PC-3 (cell line): ENCODE data around the gene NCAPH2. TPM values are rescaled to one million over a fixed set of nuclear protein-coding genes. Genes with fewer than 3 reads are reported as not detected.

Experiments
- ATAC-seq: fragments of 200-7000 bp; cut with Tn5 transposase; 2 replicates; pipeline ENCODE4 v1.9.1; 2020; ENCODE audit warnings: mild to moderate bottlenecking, moderate library complexity
- BruUV-seq: library from RNA; stranded (reverse); fragments of 400-500 nt; replicated peaks from 2 replicates; lab custom pipeline; 2021; lab: Mats Ljungman, UMichigan
- CTCF ChIA-PET: fragments of 300-600 bp; sonication (Branson Sonifier 250); formaldehyde crosslinking; loops from one replicate; lab custom pipeline; 2022; ENCODE audit warnings: antibody characterized with exemption; lab: Charles Lee
- POLR2A ChIA-PET: fragments of 300-600 bp; sonication (Branson Sonifier 250); formaldehyde crosslinking; loops from one replicate; lab custom pipeline; 2022; ENCODE audit warnings: antibody characterized with exemption; ENCODE audit not compliant: unreplicated experiment; lab: Charles Lee
- DNase-seq: peaks from one replicate; pipeline ENCODE4 v3.0.0-alpha.2; 2015
- H2AFZ ChIP-seq: fragments of 300-600 bp; sonication (generic); 2 replicates; pipeline ENCODE4 v1.6.0; 2016; ENCODE audit warnings: antibody characterized with exemption, low read length
- H3F3A ChIP-seq: fragments of 300-600 bp; sonication (generic); one replicate; pipeline ENCODE4 v1.6.0; 2017; ENCODE audit warnings: antibody characterized with exemption, low read length, control low read depth, mild to moderate bottlenecking; ENCODE audit not compliant: unreplicated experiment
- H3K27ac ChIP-seq: fragments of 300-600 bp; sonication (generic); 2 replicates; pipeline ENCODE4 v1.5.1; 2016; ENCODE audit warnings: mild to moderate bottlenecking, low read length
- H3K27me3 ChIP-seq: fragments of 300-600 bp; sonication (generic); 2 replicates; pipeline ENCODE4 v1.6.1; 2016; ENCODE audit warnings: low read length, mixed read lengths
- H3K36me3 ChIP-seq: fragments of 300-600 bp; sonication (generic); 2 replicates; pipeline ENCODE4 v1.6.1; 2016; ENCODE audit warnings: low read depth, mixed run types, low read length, mixed read lengths
- H3K4me1 ChIP-seq: fragments of 300-600 bp; sonication (generic); 2 replicates; pipeline ENCODE4 v1.5.1; 2016; ENCODE audit warnings: low read length; ENCODE audit not compliant: insufficient read depth
- H3K4me2 ChIP-seq: fragments of 300-600 bp; sonication (generic); 2 replicates; pipeline ENCODE4 v1.6.0; 2016; ENCODE audit warnings: low read length
- H3K4me3 ChIP-seq: fragments of 300-600 bp; sonication (generic); 2 replicates; pipeline ENCODE4 v1.5.1; 2016; ENCODE audit warnings: mild to moderate bottlenecking, low read length, mixed read lengths
- H3K79me2 ChIP-seq: fragments of 300-600 bp; sonication (generic); 2 replicates; pipeline ENCODE4 v1.6.1; 2017; ENCODE audit warnings: low read length, mixed read lengths
- H3K9ac ChIP-seq: fragments of 300-600 bp; sonication (generic); 2 replicates; pipeline ENCODE4 v1.6.0; 2016; ENCODE audit warnings: mild to moderate bottlenecking, low read length
- H3K9me2 ChIP-seq: fragments of 300-600 bp; sonication (generic); replicated peaks from 2 replicates; pipeline ENCODE4 v1.6.1; 2016; ENCODE audit warnings: mixed run types, low read length, mixed read lengths
- H3K9me3 ChIP-seq: fragments of 300-600 bp; sonication (generic); 2 replicates; pipeline ENCODE4 v1.6.1; 2016; ENCODE audit warnings: low read length, mixed read lengths
- H4K20me1 ChIP-seq: fragments of 300-600 bp; sonication (generic); 2 replicates; pipeline ENCODE4 v1.6.1; 2016; ENCODE audit warnings: low read length, mixed read lengths
- CTCF ChIP-seq: fragments of 300-600 bp; sonication (generic); conservative IDR thresholded peaks from 2 replicates; pipeline ENCODE4 v1.5.1; 2017; ENCODE audit warnings: antibody characterized with exemption, low read depth, mild to moderate bottlenecking, low read length
- EZH2 ChIP-seq: fragments of 300-600 bp; sonication (generic); IDR thresholded peaks from one replicate; pipeline ENCODE4 v1.6.1; 2017; ENCODE audit warnings: antibody characterized with exemption, mild to moderate bottlenecking, low read length; ENCODE audit not compliant: unreplicated experiment
- EZH2phosphoT487 ChIP-seq: fragments of 300-600 bp; sonication (generic); IDR thresholded peaks from 2 replicates; pipeline ENCODE4 v1.6.1; 2018; ENCODE audit warnings: mild to moderate bottlenecking, antibody characterized with exemption, low read length, borderline replicate concordance
- intact Hi-C: fragments of 100-400 bp; cut with micrococcal nuclease; formaldehyde crosslinking; loops from 2 replicates; pipeline ENCODE4 v1.9.0; 2023
- total RNA-seq: library from RNA; depleted of rRNA; stranded (reverse); fragments of >200 nt; gene quantifications from 2 replicates; pipeline ENCODE4 v1.2.3, GENCODE V29; 2014

The NCAPH2 gene
- total RNA-seq, 1 experiment from 2014 or later, result 75.4 TPM

- Histone ChIP-seq H3K9me2 (no peaks in the 10 kb centered on the region), H4K20me1 (no peaks in the 10 kb centered on the region), H3K9ac (no peak overlapping the region), H3F3A (no peaks in the 10 kb centered on the region), H3K27me3 (no peaks in the 10 kb centered on the region), H3K9me3 (no peaks in the 10 kb centered on the region), H3K4me3 (no peak overlapping the region), H3K79me2 (peaks cover 11% of the 10 kb centered on the region), H3K27ac (no peak overlapping the region), H2AFZ (no peak overlapping the region), H3K36me3 (no peaks in the 10 kb centered on the region), H3K4me1 (no peaks in the 10 kb centered on the region; the same call in 1 of the 2 replicates), H3K4me2 (no peak overlapping the region)
- ChIA-PET POLR2A (no interaction called here), CTCF (no interaction called here)
- ATAC-seq (no peak), DNase-seq (no peak)
- no TSS peak for BruUV-seq
- intact Hi-C loops, result no loop called here
- no peak for TF ChIP-seq CTCF
- TF ChIP-seq EZH2phosphoT487, result no peak
- no peak for TF ChIP-seq EZH2
These were observed 5.9 kb upstream of the NCAPH2 start for GRCh38 chr22:50502096-50502495.

- peaks cover 14% of the 10 kb centered on the region for H3K79me2 ChIP-seq
- H3K9ac ChIP-seq, result no peak overlapping the region
- DNase-seq (no peak), ATAC-seq (no peak)
- no peak overlapping the region for H2AFZ ChIP-seq
- ChIA-PET CTCF (no interaction called here), POLR2A (no interaction called here)
- intact Hi-C loops, result no loop called here
- no TSS peak for BruUV-seq
- H3K4me3 ChIP-seq, result no peak overlapping the region
- H3K9me3 ChIP-seq, result no peaks in the 10 kb centered on the region
- no peak overlapping the region for H3K4me2 ChIP-seq
- TF ChIP-seq EZH2phosphoT487 (no peak), EZH2 (no peak), CTCF (no peak)
- no peaks in the 10 kb centered on the region for H4K20me1 ChIP-seq
- no peak overlapping the region for H3K27ac ChIP-seq
- H3K36me3 ChIP-seq, result no peaks in the 10 kb centered on the region
- H3F3A ChIP-seq, result no peaks in the 10 kb centered on the region
- H3K9me2 ChIP-seq, result no peaks in the 10 kb centered on the region
- no peaks in the 10 kb centered on the region; the same call in 1 of the 2 replicates for H3K4me1 ChIP-seq
- H3K27me3 ChIP-seq, result no peaks in the 10 kb centered on the region
These were observed 5.2 kb upstream of the NCAPH2 start for GRCh38 chr22:50502628-50503474.
